ENCODE data around the gene ISG20L2. TPM values are rescaled to one million over a fixed set of nuclear protein-coding genes. Genes with fewer than 3 reads are reported as not detected.

ISG20L2 gene
- total RNA-seq, 3 donors from 2014 or later = 27.8 to 33.0 (median 31.0) TPM

GRCh38 chr1:156681196-156681960 lies 47.2 kb downstream of the ISG20L2 start:
- H3K4me3 ChIP-seq = no peak overlapping the region
- H3K9me3 ChIP-seq = no peaks in the 10 kb centered on the region
- intact Hi-C loops (cut with DNase I, micrococcal nuclease) = no loop called here
- TF ChIP-seq CTCF (IDR thresholded peaks at IDR 0.05) = no peak
- no peaks in the 10 kb centered on the region for H3K36me3 ChIP-seq (ENCODE audit: low read depth)
- no peak for DNase-seq
- H3K4me1 ChIP-seq (ENCODE audit: low read depth) = peaks cover 7% of the 10 kb centered on the region
- no peak for ATAC-seq

- H3K4me1 ChIP-seq (ENCODE audit: low read depth) = peaks cover 7% of the 10 kb centered on the region
- no peaks in the 10 kb centered on the region for H3K36me3 ChIP-seq (ENCODE audit: low read depth)
- intact Hi-C loops (cut with DNase I, micrococcal nuclease) = no loop called here
- H3K4me3 ChIP-seq = no peak overlapping the region
- no peaks in the 10 kb centered on the region for H3K9me3 ChIP-seq
- TF ChIP-seq CTCF (IDR thresholded peaks at IDR 0.05) = no peak
- ATAC-seq (no peak), DNase-seq (no peak)
These were observed 48.5 kb downstream of the ISG20L2 start for GRCh38 chr1:156680056-156680455.

GRCh38 chr1:156677616-156678596 lies 50.7 kb downstream of the ISG20L2 start:
- peak in 1 of 3 donors; percentile 60 for DNase-seq
- intact Hi-C loops (cut with DNase I, micrococcal nuclease) = no loop called here
- TF ChIP-seq CTCF (IDR thresholded peaks at IDR 0.05) = no peak
- peak; percentile 66 for ATAC-seq
- H3K4me3 ChIP-seq = no peak overlapping the region
- H3K36me3 ChIP-seq (ENCODE audit: low read depth) = no peaks in the 10 kb centered on the region
- H3K9me3 ChIP-seq = no peaks in the 10 kb centered on the region
- H3K4me1 ChIP-seq (ENCODE audit: low read depth) = peaks cover 7% of the 10 kb centered on the region

DNA sequence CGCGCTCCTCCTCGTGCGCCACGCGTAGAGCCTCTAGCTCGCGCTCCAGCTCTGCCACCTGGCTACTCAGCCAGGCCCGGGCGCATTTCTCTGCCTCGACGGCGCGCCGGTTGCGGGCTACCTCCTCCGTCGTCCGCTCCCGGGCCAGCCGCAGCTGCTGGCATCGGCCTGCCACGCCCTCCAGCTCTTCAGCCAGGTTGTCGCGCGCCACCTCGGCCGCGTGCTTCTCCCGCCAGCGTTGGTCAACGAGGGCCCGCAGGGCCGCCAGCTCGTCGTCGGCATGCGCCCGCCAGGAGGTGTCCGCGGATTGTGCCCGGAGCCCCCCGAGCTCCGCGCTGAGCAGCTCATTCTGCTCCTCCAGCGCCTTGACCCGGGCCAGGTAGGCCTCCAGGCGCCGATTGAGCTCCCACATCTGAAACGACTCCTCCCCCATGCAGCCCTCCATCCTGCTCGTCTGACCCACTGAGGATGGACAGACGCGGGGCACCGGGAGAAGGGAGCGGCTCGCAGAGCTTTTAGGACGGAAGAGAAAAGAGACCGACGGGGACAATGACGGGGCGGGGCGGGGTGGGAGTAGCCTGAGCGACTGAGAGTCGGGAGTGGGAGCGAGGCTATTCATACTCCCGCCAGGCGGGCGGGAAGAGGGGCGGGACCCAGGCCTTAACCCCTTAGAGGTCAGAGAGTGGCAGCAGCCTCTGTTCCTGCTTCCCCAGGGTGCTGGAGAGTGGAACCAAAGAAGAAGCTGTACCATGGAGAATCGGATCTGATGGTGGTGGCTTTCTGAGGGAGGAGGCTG lies 51.5 kb downstream of the ISG20L2 start, which contains the start of gene NES:
Gene NES (minus strand): TSS at position 588 of the 796 bp plus-strand sequence. CDS start 143 bp downstream, at position 445.
- Histone ChIP-seq H3K4me1 (ENCODE audit: low read depth) (peaks cover 7% of the 10 kb centered on the region), H3K36me3 (ENCODE audit: low read depth) (no peaks in the 10 kb centered on the region), H3K4me3 (no peak within 1 kb of the TSS), H3K9me3 (no peaks in the 10 kb centered on the region)
- intact Hi-C loops (cut with DNase I, micrococcal nuclease) = no loop called here
- no peak for TF ChIP-seq CTCF (IDR thresholded peaks at IDR 0.05)
- ATAC-seq (peak; percentile 60), DNase-seq (no peak)

Measured in mucosa of descending colon (tissue), 3 donors.